Adrenal gland (tissue), 5 donors: ENCODE data around the gene RANBP9.

Experiments used
- CTCF ChIP-seq, 6 experiments: fragments of 450-650 bp in 4 of 6; fragments of 200-600 bp in 2 of 6; sonication (generic) in 1 of 6; IDR thresholded peaks; 1 replicate in 5 of 6; 2 replicates in 1 of 6; pipeline versions ENCODE4 v1.5.1 to v1.8.0; 2016 to 2021; ENCODE audit warnings: antibody characterized with exemption in 6 of 6, mild to moderate bottlenecking in 2 of 6, moderate library complexity in 1 of 6
- POLR2A ChIP-seq, 2 donors: fragments of 450-650 bp; IDR thresholded peaks; one replicate each; pipeline ENCODE4 v1.6.1; 2017; ENCODE audit warnings: antibody characterized with exemption in 2 of 2, mild to moderate bottlenecking in 2 of 2, moderate library complexity in 1 of 2
- donor health status: DM: no; HTN: no; CAD: no.

GRCh38 chr6:13712599-13712898 lies 914 bp upstream of the RANBP9 start:
- no peak for TF ChIP-seq CTCF (IDR thresholded peaks at IDR 0.05)
- TF ChIP-seq POLR2A (IDR thresholded peaks at IDR 0.05) = no peak
